NCI-H526 (cell line): ENCODE data around the gene RETN.

Experiments
- DNase-seq, 2 experiments: peaks; one replicate each; lab custom pipeline; 2025; lab: John Stamatoyannopoulos, UW

Gene RETN

GRCh38 chr19:7637374-7638256, 31.2 kb upstream of the RETN start:
- DNase-seq = no peak

- DNase-seq = no peak
Measured at GRCh38 chr19:7638802-7639465, 29.9 kb upstream of the RETN start.

GRCh38 chr19:7639863-7640348, 28.9 kb upstream of the RETN start:
- no peak for DNase-seq

- no peak for DNase-seq
Measured at GRCh38 chr19:7640803-7641202, 28.0 kb upstream of the RETN start.

GRCh38 chr19:7641290-7642276, 27.3 kb upstream of the RETN start:
- DNase-seq = no peak

GRCh38 chr19:7642295-7643030, 26.4 kb upstream of the RETN start:
- no peak for DNase-seq

GRCh38 chr19:7643031-7643415, 25.8 kb upstream of the RETN start:
- DNase-seq = no peak

- DNase-seq = peak in 1 of 2 experiments; percentile 27
Measured at GRCh38 chr19:7643629-7644549, 25.0 kb upstream of the RETN start.

- DNase-seq = no peak
Measured at GRCh38 chr19:7644550-7644877, 24.3 kb upstream of the RETN start.

GRCh38 chr19:7645163-7645562, 23.7 kb upstream of the RETN start:
- DNase-seq = no peak

GRCh38 chr19:7645656-7646425, 23.0 kb upstream of the RETN start:
- DNase-seq = no peak

- DNase-seq = no peak
Measured at GRCh38 chr19:7646426-7646700, 22.5 kb upstream of the RETN start.

- no peak for DNase-seq
Measured at GRCh38 chr19:7647156-7647555, 21.7 kb upstream of the RETN start.

- no peak for DNase-seq
Measured at GRCh38 chr19:7648265-7649014, 20.4 kb upstream of the RETN start.

- no peak for DNase-seq
Measured at GRCh38 chr19:7650148-7650547, 18.7 kb upstream of the RETN start.

- DNase-seq = peak; percentile 24 to 61
Measured at GRCh38 chr19:7652061-7652641, 16.7 kb upstream of the RETN start.

- no peak for DNase-seq
Measured at GRCh38 chr19:7654401-7654800, 14.4 kb upstream of the RETN start.

- DNase-seq = no peak
Measured at GRCh38 chr19:7655581-7655980, 13.3 kb upstream of the RETN start.
